HG02938 (cell line): ENCODE data around the gene HDGF.

Experiments
- ATAC-seq: cut with Tn5 transposase; IDR thresholded peaks from one replicate; pipeline ENCODE4 v1.9.1; 2021; ENCODE audit warnings: mild to moderate bottlenecking, moderate library complexity; ENCODE audit not compliant: unreplicated experiment

HDGF gene

DNA sequence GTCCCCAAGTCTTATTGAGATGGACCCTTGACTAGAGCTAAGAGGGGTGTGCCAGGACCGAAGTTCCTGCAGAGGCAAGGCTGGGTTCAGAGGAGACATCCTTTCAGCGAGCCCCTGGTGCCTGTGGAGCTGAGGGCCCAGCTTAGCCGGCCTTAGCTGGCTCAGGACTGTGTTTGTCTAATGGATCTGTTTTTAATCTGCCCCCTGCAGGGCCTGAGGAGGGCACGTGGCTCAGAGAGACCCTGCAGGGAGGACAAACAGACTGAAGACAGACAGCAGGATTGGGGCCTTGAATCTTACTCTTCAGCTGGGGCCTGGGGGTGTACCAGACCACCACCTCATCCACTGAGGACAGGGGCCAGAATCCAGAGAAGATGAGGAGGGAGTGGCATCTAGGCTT is 47.7 kb downstream of the HDGF start:
- ATAC-seq, result no peak

GRCh38 chr1:156703336-156703735 is 48.1 kb downstream of the HDGF start:
- ATAC-seq, result no peak

- ATAC-seq, result no peak
Observed at GRCh38 chr1:156700736-156701531, 50.5 kb downstream of the HDGF start.

DNA sequence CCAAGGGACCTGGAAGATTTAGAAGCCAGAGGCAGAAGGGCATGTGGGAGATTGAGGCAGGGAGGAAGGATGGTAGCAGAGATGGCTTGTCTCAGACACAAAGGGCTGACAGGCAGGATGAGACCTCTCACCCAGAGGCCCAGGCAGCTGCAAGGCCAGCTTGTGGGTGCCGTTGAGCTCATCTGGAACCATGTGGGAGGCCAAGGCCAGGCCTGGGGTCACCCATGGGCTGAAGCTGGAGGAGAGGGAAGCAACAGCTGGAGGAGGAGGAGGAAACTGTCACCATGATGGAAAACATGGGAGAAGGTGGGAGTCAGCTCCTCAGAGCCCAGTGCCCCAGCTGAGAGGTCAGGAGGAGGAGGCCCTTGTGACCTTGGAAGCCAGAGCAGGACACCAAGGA is 52.5 kb downstream of the HDGF start:
- no peak for ATAC-seq

DNA sequence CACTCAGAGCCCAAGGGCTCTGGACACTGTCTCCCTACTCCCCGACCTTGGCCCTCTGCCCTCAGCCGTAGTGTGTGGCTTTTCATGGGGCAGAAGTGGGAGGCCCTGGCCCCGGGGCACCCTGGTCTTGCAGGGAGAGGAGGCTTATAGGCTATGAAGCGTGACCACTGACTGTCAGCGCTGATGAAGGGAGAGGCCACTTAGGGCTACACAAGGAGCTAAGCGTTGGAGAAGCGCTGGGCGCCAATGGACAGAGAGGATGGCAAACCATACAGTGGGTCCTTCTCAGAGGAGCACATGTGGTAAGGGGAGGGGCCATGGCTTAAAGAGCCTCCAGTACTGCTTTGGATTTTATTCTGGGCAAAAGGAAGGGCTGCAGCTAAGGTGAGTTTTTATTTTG is 54.0 kb downstream of the HDGF start:
- ATAC-seq, result no peak

- ATAC-seq, result no peak
Observed at GRCh38 chr1:156696755-156697154, 54.7 kb downstream of the HDGF start.

DNA sequence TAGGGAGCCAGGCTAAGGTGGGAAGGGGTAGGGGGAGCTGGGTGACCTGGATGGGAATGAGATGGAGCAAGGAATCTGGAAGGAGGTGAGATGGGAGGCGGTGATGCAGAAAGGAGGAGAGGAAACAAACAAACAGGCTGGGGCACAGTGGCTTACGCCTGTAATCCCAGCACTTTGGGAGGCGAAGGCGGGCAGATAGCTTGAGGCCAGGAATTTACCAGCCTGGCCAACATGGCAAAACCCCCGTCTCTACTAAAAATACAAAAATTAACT is 56.8 kb downstream of the HDGF start:
- ATAC-seq, result no peak

GRCh38 chr1:156693848-156694689 is 57.4 kb downstream of the HDGF start:
- no peak for ATAC-seq

GRCh38 chr1:156692925-156693847 is 58.3 kb downstream of the HDGF start:
- ATAC-seq, result no peak

DNA sequence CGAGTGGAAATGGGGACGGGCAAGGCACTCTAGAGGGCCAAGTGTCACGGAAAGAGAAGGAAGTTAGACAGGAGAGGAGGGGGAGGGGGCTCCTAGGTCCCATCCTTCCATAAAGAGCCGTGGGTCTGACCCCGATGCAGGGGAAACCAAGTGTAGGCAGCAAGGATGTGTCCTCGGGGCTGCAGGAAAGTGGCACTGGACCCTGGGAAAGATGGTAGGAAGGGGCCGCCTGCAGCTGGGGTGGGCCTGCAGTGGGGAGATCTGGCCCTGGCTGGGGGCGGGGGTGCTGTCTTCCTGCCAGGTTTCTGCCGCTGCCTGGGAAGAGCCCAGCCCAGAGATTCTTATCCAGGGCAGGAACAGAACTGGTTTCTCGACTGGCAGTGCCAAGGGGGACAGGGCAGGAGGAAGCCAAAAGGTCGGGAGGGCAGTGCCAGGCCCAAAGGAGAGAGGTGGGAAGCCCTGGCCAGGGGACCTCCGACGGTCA is 59.0 kb downstream of the HDGF start:
- ATAC-seq, result no peak
